Gastroesophageal sphincter (tissue), 4 donors: ENCODE results near the gene HDAC4. TPM values are rescaled to one million over a fixed set of nuclear protein-coding genes. Genes with fewer than 3 reads are reported as not detected.

Experiments
- ATAC-seq: fragments of 150-250 bp; one replicate; pipeline ENCODE4 v1.9.1; 2016; ENCODE audit warnings: mild to moderate bottlenecking, moderate library complexity
- H3K27ac ChIP-seq, 4 donors: fragments of 200-600 bp; sonication (generic) in 3 of 4; 1 replicate in 3 of 4; 2 replicates in 1 of 4; pipeline ENCODE4 v1.5.1; 2016 to 2019
- H3K27me3 ChIP-seq: fragments of 200-600 bp; sonication (generic); one replicate; pipeline ENCODE4 v1.5.1; 2019
- H3K36me3 ChIP-seq, 2 donors: fragments of 200-600 bp; sonication (generic); one replicate each; pipeline ENCODE4 v1.5.1; 2019; ENCODE audit warnings: control low read depth in 1 of 2
- H3K4me1 ChIP-seq, 3 donors: fragments of 200-600 bp; sonication (generic); 1 replicate in 2 of 3; 2 replicates in 1 of 3; pipeline ENCODE4 v1.5.1; 2016 to 2019; ENCODE audit warnings: control low read depth in 2 of 3
- H3K4me3 ChIP-seq, 2 donors: fragments of 200-600 bp; sonication (generic); one replicate each; pipeline ENCODE4 v1.5.1; 2019; ENCODE audit warnings: mild to moderate bottlenecking in 1 of 2, moderate library complexity in 1 of 2
- H3K9me3 ChIP-seq, 3 donors: fragments of 200-600 bp; sonication (generic); one replicate each; pipeline ENCODE4 v1.5.1; 2017 to 2019; ENCODE audit warnings: control low read depth in 2 of 3
- EP300 ChIP-seq: sonication (generic); formaldehyde crosslinking; IDR thresholded peaks from one replicate; pipeline ENCODE4 v1.6.1; 2017; ENCODE audit warnings: antibody characterized with exemption, mild to moderate bottlenecking
- POLR2A ChIP-seq, 2 donors: fragments of 450-650 bp; IDR thresholded peaks; one replicate each; pipeline ENCODE4 v1.6.1; 2017; ENCODE audit warnings: antibody characterized with exemption in 2 of 2, mild to moderate bottlenecking in 2 of 2, moderate library complexity in 1 of 2
- POLR2AphosphoS5 ChIP-seq: sonication (generic); formaldehyde crosslinking; IDR thresholded peaks from one replicate; pipeline ENCODE4 v1.6.1; 2017; ENCODE audit warnings: antibody characterized with exemption
- WGBS, 2 donors: methylation state at CpG; one replicate each; pipeline ENCODE4 v1.1.5; 2018; ENCODE audit warnings: low coverage in 1 of 2; 5-methylcytosine and 5-hydroxymethylcytosine counted together
- total RNA-seq, 4 donors: library from RNA; depleted of rRNA; stranded (reverse); fragments of >200 nt; gene quantifications; one replicate each; pipeline ENCODE4 v1.1.0, GENCODE V29; 2016
- TF ChIP-seq, protein P1 (sequence below), 4 experiments: fragments of 200-600 bp in 2 of 4; fragments of 450-650 bp in 2 of 4; sonication (generic) in 1 of 4; IDR thresholded peaks; one replicate each; pipeline ENCODE4 v1.5.1; 2017 to 2019; ENCODE audit warnings: antibody characterized with exemption in 4 of 4, mild to moderate bottlenecking in 2 of 4, moderate library complexity in 2 of 4

Gene HDAC4
- total RNA-seq, 4 donors from 2014 or later = 41.3 to 104 (median 85.8) TPM

DNA sequence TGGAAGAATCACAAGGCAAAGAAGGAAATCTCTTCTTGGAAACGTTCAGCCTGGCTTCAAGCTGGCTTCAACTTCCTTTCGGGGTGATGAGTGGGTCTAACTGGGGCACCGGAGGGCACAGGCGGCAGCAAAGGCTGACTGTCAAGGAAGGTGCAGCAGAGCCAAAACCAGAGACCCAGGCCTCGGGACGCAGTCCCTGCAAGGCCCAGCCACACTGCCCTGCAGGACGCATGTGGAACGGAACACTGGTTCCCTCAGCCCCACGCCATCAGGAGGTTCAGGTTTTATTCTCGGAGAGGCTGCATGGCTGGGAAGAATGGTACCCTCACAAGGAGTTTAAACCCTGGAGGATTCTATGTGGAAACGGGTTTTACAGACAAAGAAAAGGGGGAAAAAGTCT lies 165.5 kb downstream of the HDAC4 start:
- Histone ChIP-seq H3K27me3 (no peaks in the 10 kb centered on the region), H3K4me3 (no peak overlapping the region), H3K27ac (peak overlapping the region in 1 of 4 donors; percentile 43), H3K9me3 (no peaks in the 10 kb centered on the region), H3K4me1 (peaks cover 0 to 83% (median 15%) of the 10 kb centered on the region in 3 donors), H3K36me3 (peaks cover 0 to 9% of the 10 kb centered on the region in 2 donors)
- no peak for ATAC-seq
- TF ChIP-seq POLR2AphosphoS5 (no peak), EP300 (no peak), POLR2A (IDR thresholded peaks at IDR 0.05) (no peak)
- TF ChIP-seq, protein P1, sequence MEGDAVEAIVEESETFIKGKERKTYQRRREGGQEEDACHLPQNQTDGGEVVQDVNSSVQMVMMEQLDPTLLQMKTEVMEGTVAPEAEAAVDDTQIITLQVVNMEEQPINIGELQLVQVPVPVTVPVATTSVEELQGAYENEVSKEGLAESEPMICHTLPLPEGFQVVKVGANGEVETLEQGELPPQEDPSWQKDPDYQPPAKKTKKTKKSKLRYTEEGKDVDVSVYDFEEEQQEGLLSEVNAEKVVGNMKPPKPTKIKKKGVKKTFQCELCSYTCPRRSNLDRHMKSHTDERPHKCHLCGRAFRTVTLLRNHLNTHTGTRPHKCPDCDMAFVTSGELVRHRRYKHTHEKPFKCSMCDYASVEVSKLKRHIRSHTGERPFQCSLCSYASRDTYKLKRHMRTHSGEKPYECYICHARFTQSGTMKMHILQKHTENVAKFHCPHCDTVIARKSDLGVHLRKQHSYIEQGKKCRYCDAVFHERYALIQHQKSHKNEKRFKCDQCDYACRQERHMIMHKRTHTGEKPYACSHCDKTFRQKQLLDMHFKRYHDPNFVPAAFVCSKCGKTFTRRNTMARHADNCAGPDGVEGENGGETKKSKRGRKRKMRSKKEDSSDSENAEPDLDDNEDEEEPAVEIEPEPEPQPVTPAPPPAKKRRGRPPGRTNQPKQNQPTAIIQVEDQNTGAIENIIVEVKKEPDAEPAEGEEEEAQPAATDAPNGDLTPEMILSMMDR (IDR thresholded peaks at IDR 0.05) = no peak
- 100% methylated on average over 3 of the region's 11 CpGs; no CpG with 5 or more reads in 1 of the 2 donors for WGBS, 2 donors

DNA sequence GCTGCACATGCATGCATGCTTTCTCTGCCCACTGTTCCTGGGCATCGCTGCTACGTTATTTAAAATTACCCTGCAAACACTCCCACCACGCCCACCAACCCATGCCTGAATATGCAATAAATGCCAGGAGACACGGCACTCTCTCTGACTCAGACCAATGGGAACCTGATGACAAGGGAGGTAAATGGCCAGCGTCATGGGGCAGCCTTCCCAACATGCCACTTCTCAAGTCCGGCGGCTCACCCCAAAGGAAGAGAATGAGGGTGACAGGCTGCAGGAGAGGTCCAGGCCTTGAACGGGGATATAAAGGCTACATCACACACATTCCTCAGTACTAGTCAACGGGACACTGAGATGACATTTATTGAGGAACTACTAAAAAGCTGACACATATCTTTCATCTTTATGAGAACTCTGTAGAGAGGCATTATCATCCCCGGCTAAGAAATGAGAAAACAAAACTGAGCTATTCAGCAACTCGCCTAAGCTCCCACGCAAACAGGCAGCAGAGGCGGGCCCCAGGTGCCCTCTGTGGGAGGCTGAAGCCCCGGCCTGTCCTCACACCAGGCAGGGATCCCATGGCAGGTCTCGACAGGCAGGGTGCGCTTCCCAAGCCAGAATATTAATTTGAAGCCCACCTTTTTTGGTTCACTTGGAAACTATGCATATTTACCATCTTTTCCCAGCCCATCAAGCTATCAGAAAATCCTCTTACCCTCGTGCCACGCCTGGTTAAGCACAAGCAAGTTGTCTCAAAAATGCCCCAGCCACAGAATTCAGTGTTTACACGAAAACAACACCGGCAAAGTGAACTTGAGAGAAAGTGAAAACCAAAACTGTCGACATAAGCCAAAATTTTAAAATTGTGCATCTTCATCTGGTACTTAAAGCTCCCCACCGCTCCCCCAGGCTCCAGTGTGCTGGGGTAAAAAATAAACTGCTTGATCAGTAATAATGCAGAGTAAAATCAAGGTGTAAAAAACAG lies 166.3 kb downstream of the HDAC4 start:
- H3K4me1 ChIP-seq = peaks cover 0 to 82% (median 9%) of the 10 kb centered on the region in 3 donors
- H3K9me3 ChIP-seq = no peaks in the 10 kb centered on the region
- H3K36me3 ChIP-seq = peaks cover 0 to 9% of the 10 kb centered on the region in 2 donors
- H3K4me3 ChIP-seq = no peak overlapping the region
- no peaks in the 10 kb centered on the region for H3K27me3 ChIP-seq
- ATAC-seq = no peak
- 60 to 73% methylated on average over 3 to 14 of the region's 22 CpGs for WGBS, 2 donors
- H3K27ac ChIP-seq = peak overlapping the region in 2 of 4 donors; percentile 37 to 43
- TF ChIP-seq POLR2AphosphoS5 (no peak), EP300 (no peak), POLR2A (IDR thresholded peaks at IDR 0.05) (no peak)
- TF ChIP-seq, protein P1 (IDR thresholded peaks at IDR 0.05) = no peak

DNA sequence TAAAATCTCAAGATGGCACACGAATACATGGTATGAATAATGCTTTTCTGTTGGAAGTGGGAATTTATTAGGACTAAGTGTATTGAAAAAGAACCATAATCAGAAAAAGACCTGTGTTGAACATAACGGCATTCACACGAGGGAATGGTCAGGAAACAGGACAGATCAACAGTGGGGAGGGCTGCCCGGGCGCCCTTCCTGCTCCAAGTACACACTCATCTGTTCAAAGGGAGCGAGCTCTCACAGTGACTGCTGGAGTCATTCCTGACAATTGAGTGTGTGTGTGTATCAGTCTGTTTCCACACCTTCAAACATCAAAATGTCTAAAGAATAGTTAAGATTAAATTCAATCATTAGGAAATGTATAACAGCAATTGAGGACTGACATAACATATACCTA lies 167.2 kb downstream of the HDAC4 start:
- no peak for ATAC-seq
- Histone ChIP-seq H3K4me1 (peaks cover 0 to 81% (median 3%) of the 10 kb centered on the region in 3 donors), H3K36me3 (peaks cover 0 to 9% of the 10 kb centered on the region in 2 donors), H3K27ac (no peak overlapping the region), H3K4me3 (no peak overlapping the region), H3K27me3 (no peaks in the 10 kb centered on the region), H3K9me3 (no peaks in the 10 kb centered on the region)
- WGBS, 2 donors = 81 to 87% methylated on average over 5 to 6 of the region's 6 CpGs
- TF ChIP-seq POLR2AphosphoS5 (no peak), EP300 (no peak), POLR2A (IDR thresholded peaks at IDR 0.05) (no peak)
- TF ChIP-seq, protein P1 (IDR thresholded peaks at IDR 0.05) = no peak

DNA sequence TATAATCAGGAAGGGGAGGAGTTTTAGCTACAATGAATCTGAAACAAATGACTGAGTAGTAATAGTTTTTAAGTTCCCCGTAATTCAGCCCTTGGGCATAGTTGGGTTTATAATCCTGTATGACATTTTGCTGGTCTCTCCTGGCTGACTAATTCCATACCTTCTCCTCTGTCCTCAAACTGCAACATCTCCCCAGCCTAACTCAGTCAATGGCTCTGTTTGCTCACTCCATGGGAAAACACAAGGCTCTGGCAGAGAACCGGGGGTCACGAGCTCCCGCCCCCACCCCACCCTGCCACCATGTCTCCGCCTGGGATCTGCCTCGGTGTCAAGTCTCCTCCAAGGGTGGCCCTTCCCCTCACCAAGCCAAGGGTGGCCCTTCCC lies 168.6 kb downstream of the HDAC4 start:
- Histone ChIP-seq H3K4me3 (no peak overlapping the region), H3K27ac (peak overlapping the region in 1 of 4 donors; percentile 29), H3K36me3 (peaks cover 0 to 9% of the 10 kb centered on the region in 2 donors), H3K9me3 (no peaks in the 10 kb centered on the region), H3K27me3 (no peaks in the 10 kb centered on the region), H3K4me1 (peaks cover 0 to 81% (median 3%) of the 10 kb centered on the region in 3 donors)
- no peak for ATAC-seq
- WGBS, 2 donors = 95 to 100% methylated on average over 1 to 4 of the region's 6 CpGs
- TF ChIP-seq POLR2A (IDR thresholded peaks at IDR 0.05) (no peak), POLR2AphosphoS5 (no peak), EP300 (no peak)
- TF ChIP-seq, protein P1 (IDR thresholded peaks at IDR 0.05) = no peak
